Activated CD4-positive, alpha-beta T cell treated with anti-CD3 and anti-CD28 coated beads, Interleukin-10, Interleukin-2, amounts not matched to agents 100 ng/mL and 50 ng/mL, durations not matched to agents 16 hours and 8 hours (primary cell): ENCODE measurements around the gene SLC15A4.
"Not testable (repeated sequence)": the region's sequence is repeated elsewhere in the genome, so short reads cannot be mapped to it uniquely, and the experiment has no call there.

Experiments used
- DNase-seq: peaks from one replicate; pipeline ENCODE4 v3.0.0-alpha.2; 2020

SLC15A4 gene

DNA sequence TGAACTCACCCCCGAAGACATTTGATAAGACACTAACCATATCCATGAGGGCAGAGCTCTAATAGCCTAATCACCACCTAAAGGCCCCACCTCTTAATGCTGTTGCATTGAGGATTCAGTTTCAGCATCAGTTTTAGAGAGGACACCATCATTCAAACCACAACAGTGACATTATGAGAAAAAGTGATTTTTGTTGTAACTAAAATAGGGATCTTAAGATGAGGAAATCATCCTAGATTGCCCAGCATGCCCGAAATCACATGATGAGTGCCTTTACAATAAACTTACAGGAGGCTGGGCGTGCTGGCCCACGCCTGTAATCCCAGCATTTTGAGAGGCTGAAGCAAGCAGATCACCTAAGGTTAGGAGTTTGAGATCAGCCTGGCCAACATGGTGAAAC is 19.8 kb upstream of the SLC15A4 start:
- DNase-seq, result no peak

DNA sequence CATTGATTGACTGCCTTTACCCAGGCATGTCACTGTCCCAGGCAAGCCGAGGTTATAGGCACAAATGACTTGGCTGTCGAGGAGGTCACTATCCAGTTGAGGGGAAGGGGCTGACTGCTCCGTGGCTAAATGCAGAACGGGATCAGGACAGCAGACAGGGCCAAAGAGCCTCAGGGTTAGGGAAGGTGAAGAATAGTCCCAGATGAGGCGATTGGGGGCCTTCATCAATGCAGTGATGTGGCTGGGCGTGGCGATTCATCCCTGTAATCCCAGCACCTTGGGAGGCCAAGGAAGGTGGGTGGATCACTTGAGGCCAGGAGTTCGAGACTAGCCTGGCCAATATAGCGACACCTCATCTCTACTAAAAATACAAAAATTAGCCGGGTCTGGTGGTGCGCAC is 18.8 kb upstream of the SLC15A4 start:
- no peak for DNase-seq

DNA sequence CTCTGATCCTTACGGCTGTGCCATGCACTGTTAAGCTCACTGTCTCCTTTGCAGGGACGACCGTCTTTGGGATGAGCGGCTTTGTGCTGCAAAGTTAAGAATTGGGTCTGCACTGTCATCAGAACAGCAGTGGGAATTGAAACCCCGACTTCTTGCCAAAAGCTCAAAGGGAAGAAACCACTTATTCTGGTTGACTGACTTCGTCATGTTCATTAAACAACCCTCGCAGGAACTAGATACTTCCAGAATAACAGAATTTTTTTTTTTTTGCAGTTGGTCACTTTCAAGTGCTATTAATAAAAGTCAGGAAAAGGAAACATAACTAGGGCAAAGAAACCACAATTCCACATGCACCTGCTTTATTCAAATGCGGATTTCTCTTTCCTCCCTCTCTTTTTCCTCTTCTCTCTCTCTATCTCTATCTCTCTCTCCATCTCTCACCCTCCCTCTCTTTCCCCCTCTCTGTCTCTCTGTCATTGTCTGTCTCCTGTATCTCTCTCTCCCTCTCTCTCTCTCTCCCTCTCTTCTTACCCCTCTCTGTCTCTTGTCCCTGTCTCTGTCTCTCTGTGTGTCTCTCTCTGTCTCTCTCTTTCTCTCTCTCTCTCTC is 17.2 kb upstream of the SLC15A4 start:
- no peak for DNase-seq

DNA sequence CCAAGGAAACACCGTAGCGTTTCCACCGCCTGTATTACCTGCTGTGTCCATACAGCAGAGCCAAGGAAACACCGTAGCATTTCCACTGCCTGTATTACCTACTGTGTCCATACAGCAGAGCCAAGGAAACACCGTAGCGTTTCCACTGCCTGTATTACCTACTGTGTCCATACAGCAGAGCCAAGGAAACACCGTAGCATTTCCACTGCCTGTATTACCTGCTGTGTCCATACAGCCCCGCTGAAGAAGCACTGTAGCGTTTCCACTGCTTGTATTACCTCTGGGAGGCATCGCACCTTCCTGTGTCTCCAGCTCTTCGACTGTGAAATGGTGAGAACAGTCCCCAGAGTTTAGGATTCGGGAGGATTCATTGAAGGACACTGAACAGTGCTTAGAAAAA is 16.1 kb upstream of the SLC15A4 start:
- DNase-seq, result not testable (repeated sequence)

DNA sequence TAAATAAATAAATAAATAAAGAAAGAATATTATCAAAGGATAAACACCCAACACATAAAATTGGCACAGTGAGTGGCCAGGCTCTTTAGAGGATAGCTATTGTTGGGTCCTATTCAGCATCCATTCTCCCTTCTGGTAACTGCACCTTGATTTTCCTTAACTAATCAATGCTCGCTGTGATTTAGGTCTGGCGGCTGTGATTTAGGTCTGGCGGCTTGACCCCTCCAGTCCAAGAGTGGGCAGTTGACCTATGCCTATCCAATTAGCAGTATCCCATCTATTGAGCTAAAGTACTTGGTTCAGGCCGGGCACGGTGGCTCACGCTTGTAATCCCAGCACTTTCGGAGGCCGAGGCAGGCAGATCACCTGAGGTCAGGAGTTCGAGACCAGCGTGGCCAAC is 9.7 kb upstream of the SLC15A4 start:
- DNase-seq, result no peak

DNA sequence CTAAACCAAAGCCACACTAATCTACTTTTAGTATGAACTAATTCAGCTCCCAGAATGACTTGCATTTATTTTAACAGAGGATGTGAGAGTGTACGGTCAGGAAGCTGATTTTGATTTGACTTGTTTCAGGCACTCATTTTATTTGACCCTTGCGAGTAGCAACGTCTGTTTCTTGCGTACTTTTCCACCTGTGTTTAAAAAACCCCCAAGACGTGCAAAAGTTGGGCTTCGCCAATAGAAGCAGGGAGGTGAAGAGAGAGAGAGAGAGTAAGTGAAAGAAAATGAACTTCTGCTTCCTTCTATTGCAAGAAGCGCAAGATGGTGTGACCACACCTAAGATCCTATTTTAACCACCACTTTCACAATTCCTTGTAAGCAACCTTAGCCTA is 6.7 kb upstream of the SLC15A4 start:
- peak; percentile 82 for DNase-seq

DNA sequence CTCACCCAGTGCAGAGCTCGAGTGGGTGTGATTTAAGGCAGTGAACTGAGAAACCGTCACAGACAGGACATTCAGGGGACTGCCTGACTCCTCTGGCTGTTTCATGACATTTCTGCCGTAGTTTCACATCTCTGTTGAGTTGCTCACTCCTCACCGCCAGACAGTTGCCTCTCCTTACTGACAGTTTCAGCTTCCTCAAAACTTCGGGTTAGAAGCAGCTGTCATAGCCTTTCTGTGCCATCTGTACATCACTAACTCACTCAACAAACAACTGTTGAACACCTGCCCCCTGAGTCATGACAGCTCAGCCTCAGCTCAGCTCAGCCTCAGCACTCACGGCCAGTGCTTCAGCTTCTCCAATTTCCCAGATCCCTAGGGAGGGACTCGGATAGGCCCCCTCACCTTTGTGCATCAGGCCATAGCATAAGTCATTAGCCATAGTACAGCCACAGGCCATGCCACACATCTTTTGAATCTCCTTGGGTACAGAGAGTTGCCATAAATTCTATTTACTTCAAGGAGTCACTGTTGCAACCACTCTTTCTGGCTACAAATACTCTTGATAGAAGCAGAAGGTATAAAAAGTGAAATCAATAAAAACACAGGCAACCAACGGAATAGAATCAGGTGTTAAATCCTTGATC is 6.2 kb upstream of the SLC15A4 start:
- DNase-seq, result peak; percentile 83

DNA sequence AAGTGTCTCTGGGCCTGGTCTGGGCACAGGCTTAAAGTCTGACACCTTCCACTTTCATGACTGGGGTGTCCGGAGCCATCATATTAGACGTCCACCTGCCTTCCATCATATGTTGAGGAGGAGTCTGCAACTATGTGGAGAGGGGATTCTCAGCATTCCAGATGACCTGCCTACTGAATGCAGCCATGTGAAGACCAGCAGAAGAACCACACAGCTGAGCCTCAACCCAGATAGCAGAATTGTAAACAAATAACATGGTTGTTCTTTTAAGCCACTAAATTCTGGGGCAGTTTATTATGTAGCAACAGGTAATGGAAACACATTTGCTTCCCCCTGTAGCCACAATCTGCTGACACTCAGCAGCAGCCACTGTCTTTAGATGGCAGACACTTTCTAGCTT is 4.0 kb upstream of the SLC15A4 start:
- DNase-seq, result no peak

DNA sequence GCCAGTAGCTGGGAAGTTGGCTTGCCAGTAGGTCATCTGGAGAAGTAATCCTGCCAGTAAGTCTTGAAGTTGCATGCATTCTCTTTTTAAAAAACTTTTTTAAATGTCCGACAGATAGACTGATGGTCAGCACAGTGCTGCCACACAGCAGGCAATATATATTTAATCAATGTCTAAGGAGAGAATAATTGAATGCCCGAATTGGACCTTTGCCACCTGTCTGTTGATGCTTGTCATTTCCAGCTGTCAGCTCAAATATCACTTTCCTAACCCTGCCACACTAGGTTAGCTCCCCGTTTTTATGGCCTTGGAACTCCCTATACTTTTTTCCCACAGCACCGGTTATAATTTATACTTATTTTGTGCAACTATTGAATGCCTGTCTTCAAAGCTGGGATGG is 2.1 kb upstream of the SLC15A4 start:
- no peak for DNase-seq

DNA sequence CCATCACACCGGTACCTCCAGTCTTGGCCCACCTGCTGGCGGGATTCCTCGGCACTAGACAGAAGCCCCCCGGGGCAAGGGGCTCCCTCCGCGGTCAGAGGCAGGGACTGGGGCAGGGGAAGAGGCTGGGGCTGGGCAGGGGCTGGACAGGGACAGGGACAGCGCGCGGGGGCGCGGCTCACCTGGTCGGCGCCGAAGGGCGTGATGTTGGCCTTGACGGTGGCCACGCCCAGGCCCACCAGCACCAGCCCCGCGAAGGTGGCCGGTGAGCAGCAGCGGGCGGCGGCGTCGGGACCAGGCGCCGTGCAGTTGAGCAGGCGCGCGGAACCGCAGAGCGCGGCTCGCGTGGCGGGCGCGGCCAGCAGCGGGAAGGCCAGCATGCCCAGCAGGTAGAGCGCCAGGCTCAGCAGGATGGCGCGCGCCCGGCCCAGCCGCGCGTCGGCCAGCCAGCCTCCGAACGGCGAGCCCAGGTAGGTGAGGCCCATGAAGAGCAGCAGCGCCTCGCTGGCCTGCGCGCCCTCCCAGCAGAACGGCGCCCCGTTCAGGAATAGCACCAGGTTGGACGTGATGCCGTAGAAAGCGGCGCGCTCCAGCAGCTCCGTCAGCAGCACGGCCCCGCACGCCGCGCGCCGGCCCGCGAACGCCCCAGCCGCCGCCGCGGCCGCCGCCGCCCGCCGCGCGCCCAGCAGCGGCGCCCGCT is 392 bp downstream of the SLC15A4 start:
- peak; percentile 26 for DNase-seq

DNA sequence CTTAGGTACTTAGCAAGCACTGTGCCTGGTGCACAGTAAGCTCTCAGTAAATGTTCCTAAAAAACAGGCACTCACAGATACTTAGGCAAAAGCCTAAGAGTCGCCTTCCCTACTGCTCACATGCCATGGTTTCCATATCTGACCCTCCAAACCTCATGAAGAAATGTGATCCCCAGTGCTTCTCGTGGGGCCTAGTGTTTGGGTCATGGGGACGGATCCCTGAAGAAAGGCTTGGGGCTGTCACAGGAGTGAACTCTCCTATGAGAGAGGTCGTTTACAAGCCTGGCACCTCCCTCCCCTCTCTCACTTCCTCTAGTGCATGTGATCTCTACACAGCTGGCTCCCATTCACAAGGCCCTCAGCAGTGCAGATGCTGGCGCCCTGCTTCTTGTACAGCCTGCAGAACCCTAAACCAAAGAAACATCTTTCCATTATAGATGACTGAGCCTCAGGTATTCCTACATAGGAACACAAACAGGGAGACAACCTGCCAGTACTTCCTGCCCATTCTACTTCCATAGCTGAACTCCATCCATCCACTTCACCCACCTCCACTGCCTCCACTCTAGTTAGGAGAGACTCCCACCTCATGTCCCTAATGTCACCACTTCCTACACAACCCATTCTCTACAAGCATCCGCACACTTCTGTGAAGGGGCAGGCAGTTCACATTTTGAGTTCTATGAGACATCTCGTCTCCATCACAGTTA is 2.9 kb downstream of the SLC15A4 start:
- DNase-seq, result peak; percentile 35

DNA sequence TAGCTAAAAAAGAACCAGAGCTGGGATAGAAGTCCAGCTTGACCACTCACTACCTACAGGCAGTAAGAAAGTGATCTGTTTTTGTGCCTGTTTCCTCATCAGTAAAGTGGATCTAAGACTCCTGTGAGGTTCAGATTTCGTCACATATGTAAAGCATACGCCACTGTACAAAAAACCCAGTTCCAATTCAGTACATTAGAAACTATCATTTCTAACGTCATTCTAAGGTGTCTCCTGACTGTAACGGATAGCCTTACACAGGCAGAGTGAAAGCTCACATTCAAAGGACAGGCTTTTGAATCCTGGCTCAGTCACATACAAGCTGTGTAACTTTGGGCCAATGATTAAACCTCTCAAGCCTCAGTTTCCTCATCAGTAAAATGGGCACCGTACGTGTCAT is 3.5 kb downstream of the SLC15A4 start:
- no peak for DNase-seq

DNA sequence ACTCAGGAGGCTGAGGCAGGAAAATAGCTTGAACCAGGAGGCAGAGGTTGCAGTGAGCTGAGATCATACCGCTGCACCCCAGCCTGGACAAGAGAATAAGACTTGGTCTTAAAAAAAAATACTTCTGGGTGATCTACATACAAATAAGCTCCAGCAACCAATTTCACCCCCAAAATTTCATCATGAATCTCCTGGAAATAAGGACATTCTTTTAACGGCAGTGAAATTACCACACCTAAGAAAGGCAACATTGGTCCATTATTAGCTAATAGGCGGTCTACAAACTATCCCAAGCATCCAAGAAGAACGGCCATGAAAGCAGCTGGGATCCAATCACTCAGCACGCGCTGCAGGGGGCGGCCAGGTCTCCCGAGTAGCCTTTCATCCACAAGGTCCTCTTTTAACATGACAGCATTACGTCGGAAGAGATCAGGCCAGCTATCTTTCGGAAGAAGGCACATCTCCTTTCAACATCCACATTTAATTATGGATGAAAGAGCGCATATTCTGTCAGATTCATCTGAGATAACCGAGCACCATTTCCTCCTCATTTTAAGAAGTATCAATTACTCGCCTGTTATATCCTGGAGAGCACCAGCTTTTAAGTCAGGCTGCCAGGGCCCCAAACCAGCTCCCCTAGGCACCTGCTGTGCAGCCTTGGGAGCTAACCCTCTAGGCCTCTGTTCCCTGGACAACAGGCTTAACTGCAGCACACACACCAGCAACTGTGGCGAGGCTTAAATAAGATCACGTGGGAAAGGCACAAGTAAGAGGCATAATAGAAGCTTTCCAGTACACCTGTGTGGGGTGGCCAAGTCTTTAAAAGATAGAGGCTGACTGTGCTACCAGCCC is 4.2 kb downstream of the SLC15A4 start:
- DNase-seq, result no peak

DNA sequence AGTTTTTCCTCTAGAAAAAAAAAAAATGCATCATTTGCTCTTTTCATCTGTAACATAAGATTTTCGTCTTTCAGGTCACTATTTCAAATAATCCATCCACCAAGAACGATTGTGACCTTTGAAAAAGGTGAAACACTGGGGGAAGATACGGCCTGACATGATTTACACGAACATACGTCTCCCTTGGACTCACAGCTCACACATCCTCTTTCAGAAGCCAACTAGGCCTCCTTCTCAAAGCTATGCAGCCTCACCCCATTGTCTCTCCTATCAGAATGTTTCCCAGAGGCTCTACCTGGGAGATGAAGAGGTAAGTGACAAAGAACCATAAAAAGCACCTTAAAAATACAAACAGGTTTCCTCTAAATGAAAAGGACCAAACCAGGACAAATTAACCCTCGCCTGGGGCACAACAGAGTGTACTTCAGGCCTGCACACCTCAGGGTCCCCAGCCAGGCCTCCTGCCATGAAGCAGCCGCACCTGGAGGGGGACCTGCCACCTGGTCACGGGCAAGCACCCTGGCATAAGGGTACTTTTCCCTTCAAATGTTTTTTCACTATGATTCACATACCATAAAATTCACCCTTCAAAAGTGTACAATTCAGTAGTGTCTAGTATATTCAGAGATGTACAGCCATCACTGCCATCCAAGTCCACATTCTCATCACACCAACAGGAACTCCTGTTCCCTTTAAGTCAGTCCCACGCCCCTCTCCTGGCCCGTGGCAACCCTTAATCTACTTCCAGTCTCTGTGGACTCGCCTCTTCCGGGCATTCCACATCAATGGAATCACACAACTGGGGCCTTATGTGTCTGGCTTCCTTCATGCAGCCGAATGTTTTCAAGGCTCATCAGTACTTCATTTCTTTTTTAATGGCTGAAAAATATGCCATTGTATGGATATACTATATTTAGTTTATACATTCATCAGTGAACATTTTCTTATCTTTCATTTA is 5.4 kb downstream of the SLC15A4 start:
- no peak for DNase-seq

DNA sequence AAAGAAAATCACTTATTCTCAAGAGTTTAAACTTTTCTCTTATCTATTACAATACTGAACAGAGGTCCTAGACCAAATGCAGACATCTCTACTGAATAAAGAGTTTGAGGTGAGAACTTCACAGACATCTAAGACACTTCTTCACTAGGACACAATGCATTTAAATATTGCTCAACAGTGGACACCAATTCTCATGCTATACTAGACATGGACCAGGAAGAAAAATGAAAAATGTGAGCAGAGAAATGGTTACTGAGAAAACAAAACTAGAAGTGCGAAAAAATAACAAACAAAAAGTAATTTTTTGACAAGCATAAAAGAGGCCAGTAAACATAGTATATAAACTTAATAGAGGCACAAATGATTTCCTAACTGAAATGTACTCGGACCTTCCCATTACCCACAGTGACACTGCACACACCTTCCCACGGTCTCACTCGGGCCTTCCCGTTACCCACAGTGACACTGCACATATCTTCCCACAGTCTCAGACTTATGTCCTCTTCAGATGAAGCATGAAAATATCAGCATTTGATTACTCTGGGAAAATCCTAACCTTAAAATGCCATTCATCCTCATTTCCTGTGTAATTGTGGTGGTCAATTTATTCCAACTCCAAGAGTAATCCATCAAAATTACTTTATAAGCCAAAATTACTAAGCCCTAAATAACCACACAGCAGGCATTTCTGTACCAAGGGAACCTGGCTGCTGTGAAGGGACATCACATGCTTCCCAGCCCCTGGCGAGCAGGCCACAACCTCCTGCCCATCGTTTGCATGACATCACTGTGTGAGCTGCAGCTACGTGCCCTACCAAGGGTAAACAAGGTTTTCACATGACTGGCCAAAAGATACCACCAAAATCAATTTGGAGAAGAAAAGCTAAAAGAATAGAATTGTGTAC is 6.4 kb downstream of the SLC15A4 start:
- DNase-seq, result peak; percentile 44

DNA sequence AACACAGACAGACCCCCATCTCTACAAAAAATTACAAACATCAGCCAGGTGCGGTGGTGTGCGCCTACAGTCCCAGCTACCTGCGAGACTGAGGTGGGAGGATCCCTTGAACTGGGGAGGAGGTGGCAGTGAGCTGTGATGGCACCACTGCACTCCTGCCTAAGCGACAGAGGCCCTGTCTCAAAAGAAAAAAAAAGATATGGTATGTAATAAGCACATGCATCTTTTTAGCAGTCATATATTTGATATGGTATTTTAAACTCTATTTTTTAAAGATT is 7.2 kb downstream of the SLC15A4 start:
- no peak for DNase-seq

DNA sequence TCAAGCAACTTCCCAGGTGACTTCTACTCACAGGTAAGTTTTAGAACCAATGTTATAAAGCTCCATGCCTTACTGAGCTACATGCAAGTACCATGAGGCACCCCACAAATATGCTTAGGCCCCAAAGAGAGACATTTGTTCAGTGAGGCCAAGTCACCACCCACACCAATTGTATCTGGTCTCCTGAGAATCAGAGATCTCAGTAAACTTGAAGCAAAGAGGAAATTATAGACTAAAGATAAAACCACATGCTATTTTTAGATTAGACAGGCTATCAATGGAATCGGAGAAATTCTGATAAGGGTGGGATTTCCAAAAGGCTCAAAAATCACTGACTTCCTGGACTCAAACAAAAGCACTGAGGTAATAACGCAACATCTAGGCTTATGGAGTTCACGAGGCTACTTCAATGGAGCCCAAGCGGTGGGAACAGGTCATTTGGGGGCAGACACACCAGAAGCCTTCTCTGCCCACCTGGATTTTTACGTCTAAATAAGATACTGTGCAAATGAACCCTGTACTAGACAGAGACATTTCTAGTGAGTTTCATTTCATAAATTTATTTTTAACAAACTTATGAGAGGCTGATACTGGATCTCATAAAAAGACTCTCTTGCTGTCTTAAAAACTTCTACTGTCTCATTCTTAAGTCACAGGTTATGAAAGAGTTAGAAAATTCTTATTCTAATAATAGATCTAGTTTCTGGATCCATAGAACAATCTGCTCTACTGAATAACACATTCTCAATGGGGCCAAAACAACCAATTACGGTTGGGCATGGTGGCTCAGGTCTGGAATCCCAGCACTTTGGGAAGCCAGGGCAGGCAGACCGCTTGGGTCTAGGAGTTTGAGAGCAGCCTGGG is 7.7 kb downstream of the SLC15A4 start:
- no peak for DNase-seq

DNA sequence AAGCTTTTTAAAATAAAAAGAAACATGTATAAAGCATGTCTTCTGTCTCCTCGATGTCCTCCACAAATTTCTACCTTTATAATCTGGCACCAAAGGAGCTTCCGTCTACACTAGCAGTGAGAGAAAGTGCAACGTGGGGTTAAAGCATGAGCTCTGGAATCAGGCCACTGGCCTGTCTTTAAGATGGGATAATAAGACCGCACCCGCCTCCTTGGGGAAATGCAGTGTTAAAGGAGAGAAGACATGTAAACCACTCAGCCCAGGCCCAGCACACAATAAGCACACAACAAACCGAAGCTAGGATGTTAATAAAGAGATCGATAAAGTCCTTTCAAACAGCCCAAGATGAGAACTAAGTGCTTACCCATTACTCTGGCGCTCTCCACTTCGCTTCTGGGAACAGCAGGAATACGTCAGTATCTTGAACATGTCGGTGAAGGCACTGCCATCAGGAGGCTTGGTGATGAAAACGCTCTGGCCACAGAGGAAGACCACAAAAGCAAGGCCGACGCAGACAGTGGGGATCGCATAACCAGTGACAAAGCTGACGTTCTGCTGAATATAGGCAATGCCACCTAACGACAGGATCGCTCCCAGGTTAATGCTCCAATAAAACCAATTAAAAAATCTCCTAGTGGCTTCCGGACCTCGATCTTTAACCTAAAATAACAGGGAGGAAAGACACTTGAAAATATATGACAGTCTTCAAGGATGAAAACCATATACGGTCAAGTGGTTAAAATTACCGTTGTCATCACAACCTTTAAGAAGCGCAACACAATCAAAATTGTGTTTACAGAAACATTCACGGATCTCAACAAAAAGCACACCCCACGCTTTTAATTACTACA is 9.1 kb downstream of the SLC15A4 start:
- no peak for DNase-seq

DNA sequence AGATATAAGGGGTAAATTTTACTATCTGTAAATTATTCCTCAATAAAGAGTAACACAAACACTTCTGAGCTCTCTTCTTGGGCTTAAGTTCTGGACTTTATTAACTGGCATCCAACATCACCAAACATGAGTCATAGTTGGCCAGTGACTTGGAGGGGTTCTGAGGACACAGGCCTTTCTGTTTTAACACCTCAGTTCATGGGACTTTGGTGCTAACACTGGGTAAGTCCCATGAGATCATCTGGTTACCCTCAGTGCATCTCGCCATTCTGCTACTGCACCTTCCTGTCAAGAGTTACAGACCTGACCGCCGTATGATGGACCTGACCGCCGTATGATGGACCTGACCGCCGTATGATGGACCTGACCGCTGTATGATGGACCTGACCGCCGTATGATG is 9.9 kb downstream of the SLC15A4 start:
- peak; percentile 27 for DNase-seq
